HEK293 (cell line): ENCODE data around the gene ANAPC2.

Experiments
- CTCF ChIA-PET: fragments of 350-600 bp; formaldehyde crosslinking; extraction: SDS; loops from one replicate; lab custom pipeline; 2021; ENCODE audit warnings: antibody characterized with exemption; lab: Yijun Ruan, JAX
- POLR2A ChIA-PET: fragments of 300-600 bp; formaldehyde crosslinking; extraction: SDS; loops from one replicate; lab custom pipeline; 2020; ENCODE audit warnings: antibody characterized with exemption, inconsistent platforms; lab: Yijun Ruan, JAX
- H3K27ac ChIP-seq: fragments of 200-500 bp; sonication (Bioruptor generic); 2 replicates; pipeline ENCODE4 v1.5.1; 2014; ENCODE audit warnings: low read depth, low read length, control low read depth, inconsistent platforms; ENCODE audit errors: extremely low read depth
- H3K36me3 ChIP-seq, 2 experiments: fragments of 200-500 bp in 1 of 2; sonication (Bioruptor generic) in 1 of 2; 1 replicate in 1 of 2; 2 replicates in 1 of 2; pipeline ENCODE4 v1.5.1; 2014 to 2017; ENCODE audit warnings: inconsistent platforms in 2 of 2, low read length in 2 of 2; ENCODE audit not compliant: control insufficient read depth in 2 of 2, insufficient read depth in 1 of 2
- H3K4me1 ChIP-seq: fragments of 200-500 bp; sonication (Bioruptor generic); 2 replicates; pipeline ENCODE4 v1.5.1; 2014; ENCODE audit warnings: mild to moderate bottlenecking, low read length, inconsistent platforms; ENCODE audit not compliant: control insufficient read depth, insufficient read depth
- H3K4me3 ChIP-seq: 2 replicates; pipeline ENCODE4 v1.5.1; 2011; ENCODE audit warnings: low read depth, mild to moderate bottlenecking, control low read depth, low read length, moderate library complexity
- H3K9me3 ChIP-seq: fragments of 200-500 bp; sonication (Bioruptor generic); 2 replicates; pipeline ENCODE4 v1.5.1; 2014; ENCODE audit warnings: low read depth, low read length, inconsistent platforms; ENCODE audit not compliant: control insufficient read depth, insufficient read depth
- CTCF ChIP-seq: fragments of 450-650 bp; formaldehyde crosslinking; IDR thresholded peaks from 2 replicates; pipeline ENCODE4 v1.5.1; 2016; ENCODE audit warnings: missing biosample characterization, missing genetic modification characterization
- HOXD13 ChIP-seq: sonication (generic); formaldehyde crosslinking; IDR thresholded peaks from 2 replicates; pipeline ENCODE4 v1.8.0; 2022; ENCODE audit warnings: missing genetic modification reagents, borderline replicate concordance
- SALL2 ChIP-seq: fragments of 450-650 bp; formaldehyde crosslinking; IDR thresholded peaks from 2 replicates; pipeline ENCODE4 v1.5.0; 2017; ENCODE audit warnings: missing biosample characterization, mild to moderate bottlenecking, missing genetic modification characterization, borderline replicate concordance
- SCRT1 ChIP-seq: fragments of 450-650 bp; formaldehyde crosslinking; IDR thresholded peaks from 2 replicates; pipeline ENCODE4 v1.5.1; 2016; ENCODE audit warnings: missing biosample characterization, missing genetic modification characterization, borderline replicate concordance
- SCRT2 ChIP-seq: fragments of 450-650 bp; formaldehyde crosslinking; IDR thresholded peaks from 2 replicates; pipeline ENCODE4 v1.5.1; 2016; ENCODE audit warnings: missing biosample characterization, missing genetic modification characterization
- ZBTB20 ChIP-seq: fragments of 450-650 bp; formaldehyde crosslinking; IDR thresholded peaks from 2 replicates; pipeline ENCODE4 v1.5.1; 2016; ENCODE audit warnings: missing biosample characterization, missing genetic modification characterization
- ZBTB44 ChIP-seq: fragments of 450-650 bp; IDR thresholded peaks from 2 replicates; pipeline ENCODE4 v1.5.1; 2018; ENCODE audit warnings: missing biosample characterization, mild to moderate bottlenecking, missing genetic modification characterization
- ZEB2 ChIP-seq: fragments of 450-650 bp; formaldehyde crosslinking; IDR thresholded peaks from 2 replicates; pipeline ENCODE4 v1.5.1; 2016; ENCODE audit warnings: missing biosample characterization, missing genetic modification characterization
- ZFP41 ChIP-seq: fragments of 450-650 bp; formaldehyde crosslinking; IDR thresholded peaks from 2 replicates; pipeline ENCODE4 v1.5.1; 2016; ENCODE audit warnings: missing biosample characterization, missing genetic modification characterization, borderline replicate concordance
- ZNF266 ChIP-seq: fragments of 450-650 bp; formaldehyde crosslinking; IDR thresholded peaks from 2 replicates; pipeline ENCODE4 v1.5.1; 2016; ENCODE audit warnings: missing biosample characterization, missing genetic modification characterization, low read depth
- ZNF280C ChIP-seq: fragments of 450-650 bp; formaldehyde crosslinking; IDR thresholded peaks from 2 replicates; pipeline ENCODE4 v1.5.1; 2016; ENCODE audit warnings: missing biosample characterization, missing genetic modification characterization
- ZNF280D ChIP-seq: fragments of 450-650 bp; formaldehyde crosslinking; IDR thresholded peaks from 2 replicates; pipeline ENCODE4 v1.5.1; 2016; ENCODE audit warnings: missing biosample characterization, missing genetic modification characterization
- ZNF292 ChIP-seq: fragments of 450-650 bp; formaldehyde crosslinking; IDR thresholded peaks from 2 replicates; pipeline ENCODE4 v1.5.1; 2016; ENCODE audit warnings: low read depth, missing biosample characterization, missing genetic modification characterization, borderline replicate concordance
- ZNF311 ChIP-seq: fragments of 450-650 bp; formaldehyde crosslinking; IDR thresholded peaks from 2 replicates; pipeline ENCODE4 v1.5.1; 2017; ENCODE audit warnings: missing biosample characterization, missing genetic modification characterization, borderline replicate concordance
- ZNF488 ChIP-seq: fragments of 450-650 bp; formaldehyde crosslinking; IDR thresholded peaks from 2 replicates; pipeline ENCODE4 v1.5.1; 2016; ENCODE audit warnings: missing biosample characterization, missing genetic modification characterization
- ZNF600 ChIP-seq: fragments of 450-650 bp; formaldehyde crosslinking; IDR thresholded peaks from 2 replicates; pipeline ENCODE4 v1.5.1; 2016; ENCODE audit warnings: missing biosample characterization, missing genetic modification characterization
- ZNF629 ChIP-seq: fragments of 450-650 bp; formaldehyde crosslinking; IDR thresholded peaks from 2 replicates; pipeline ENCODE4 v1.5.1; 2017; ENCODE audit warnings: missing biosample characterization, missing genetic modification characterization
- ZNF664 ChIP-seq: fragments of 450-650 bp; formaldehyde crosslinking; IDR thresholded peaks from 2 replicates; pipeline ENCODE4 v1.5.1; 2016; ENCODE audit warnings: missing biosample characterization, missing genetic modification characterization
- ZNF768 ChIP-seq: fragments of 450-650 bp; formaldehyde crosslinking; IDR thresholded peaks from 2 replicates; pipeline ENCODE4 v1.5.1; 2018; ENCODE audit warnings: missing biosample characterization, mild to moderate bottlenecking, missing genetic modification characterization
- TF ChIP-seq, protein P1 (sequence below): fragments of 450-650 bp; formaldehyde crosslinking; IDR thresholded peaks from 2 replicates; pipeline ENCODE4 v1.5.1; 2016; ENCODE audit warnings: missing biosample characterization, missing genetic modification characterization

ANAPC2 gene

DNA sequence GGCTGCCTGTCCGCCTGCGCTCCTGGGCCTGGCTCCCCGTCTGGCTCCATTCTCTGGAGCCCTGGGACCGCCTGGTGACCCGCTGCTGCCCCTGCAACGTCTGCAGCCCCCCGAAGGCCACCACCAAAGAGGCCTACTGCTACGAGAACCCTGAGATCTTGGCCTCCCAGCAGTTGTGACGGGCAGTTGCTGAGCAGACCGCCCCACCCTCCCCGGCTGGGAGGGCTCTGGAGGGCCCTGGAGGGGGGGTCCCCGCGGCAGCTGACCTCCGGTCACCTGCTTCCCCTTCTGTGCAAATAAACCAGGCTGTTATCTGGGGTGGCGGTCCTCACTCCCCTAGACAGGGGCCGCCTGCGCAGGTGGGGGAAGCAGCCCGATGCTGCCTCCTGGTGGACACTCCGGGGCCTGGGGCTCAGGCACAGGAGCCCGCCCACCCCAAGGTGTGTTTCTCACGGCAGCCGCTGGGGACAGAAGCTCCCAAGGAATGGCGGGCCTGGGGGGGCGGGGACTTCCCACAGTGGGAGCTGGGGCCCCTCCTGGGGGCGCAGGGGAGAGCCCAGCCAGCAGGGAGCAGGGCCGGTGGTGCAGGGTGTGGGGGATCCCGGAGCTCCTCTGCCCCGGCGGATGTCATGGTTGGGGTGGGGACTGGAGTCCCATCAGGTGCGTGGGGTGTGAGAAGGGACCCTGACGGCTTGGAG lies 48.0 kb upstream of the ANAPC2 start (continued):
- TF ChIP-seq ZNF488 (no peak), ZBTB20 (tag by site-specific recombination) (peak; percentile 35; the same call in 1 of the 2 replicates), ZEB2 (peak; percentile 55; the same call in 1 of the 2 replicates), ZNF280C (tag by site-specific recombination) (no peak), SALL2 (no peak), ZNF266 (no peak), ZNF768 (no peak), ZNF629 (tag by site-specific recombination) (0 out of 2 replicates have a peak, but pooled peaks have one; percentile 24), ZNF280D (tag by site-specific recombination) (no peak), HOXD13 (no peak)

DNA sequence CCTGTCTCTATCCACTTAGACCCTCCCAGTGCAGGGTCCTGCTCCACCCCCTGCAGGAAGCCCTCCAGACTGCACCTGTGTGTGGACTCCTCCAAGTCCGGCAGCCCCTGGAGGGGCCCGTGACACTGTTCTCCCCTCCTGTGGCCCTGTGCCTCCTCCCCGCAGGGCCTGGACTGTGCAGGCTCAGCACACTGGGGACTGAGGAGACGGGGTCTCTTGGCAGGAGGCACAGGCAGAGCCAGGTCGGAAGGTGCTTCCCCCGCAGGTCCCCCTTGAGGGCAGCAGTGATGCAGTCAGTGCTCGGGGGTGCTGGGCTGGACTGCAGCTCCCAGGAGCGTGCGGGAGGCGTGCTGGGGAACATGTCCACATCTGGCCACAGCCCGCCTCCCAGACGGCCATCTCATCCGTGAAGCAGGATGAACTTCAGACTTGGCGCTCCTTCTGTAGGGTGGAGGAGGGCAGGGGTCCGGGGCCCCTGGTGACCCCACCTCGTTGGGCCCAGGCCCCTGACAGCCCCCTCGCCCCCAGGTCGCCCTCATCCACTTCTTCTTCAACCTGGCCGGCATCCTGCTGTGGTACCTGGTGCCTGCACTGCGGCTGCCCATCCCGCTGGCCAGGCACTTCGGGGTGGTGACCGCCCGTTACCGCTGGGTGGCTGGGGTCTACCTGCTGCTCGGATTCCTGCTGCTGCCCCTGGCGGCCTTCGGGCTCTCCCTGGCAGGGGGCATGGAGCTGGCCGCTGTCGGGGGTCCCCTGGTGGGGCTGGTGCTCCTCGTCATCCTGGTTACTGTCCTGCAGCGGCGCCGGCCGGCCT lies 47.3 kb upstream of the ANAPC2 start:
- Histone ChIP-seq H3K36me3 (peaks cover 0 to 7% of the 10 kb centered on the region in 2 experiments; a peak in 1 of 3 replicates), H3K9me3 (no peaks in the 10 kb centered on the region), H3K27ac (no peak overlapping the region), H3K4me3 (no peak overlapping the region), H3K4me1 (peaks cover 3% of the 10 kb centered on the region; the same call in 1 of the 2 replicates)
- ChIA-PET CTCF (interaction anchor here (0.5 to 3.4 kb wide), 33 partner anchors 8 to 458 kb away, joined by 3 to 45 read pairs (median 6); partner anchors contain the start of genes ANAPC2, CYSRT1, LRRC26 and NELFB), POLR2A (interaction anchor here (0.7 to 11.5 kb wide), 9 partner anchors 9 to 189 kb away, joined by 3 to 336 read pairs (median 10); partner anchors contain the start of genes CYSRT1, NELFB, RNF208 and RNF224)
- TF ChIP-seq ZNF311 (no peak), CTCF (tag by site-specific recombination) (peak; percentile 60), SCRT2 (tag by site-specific recombination) (no peak), ZFP41 (tag by site-specific recombination) (no peak), ZBTB44 (tag by site-specific recombination) (no peak), ZNF292 (tag by site-specific recombination) (no peak), SCRT1 (tag by site-specific recombination) (no peak), ZNF600 (tag by site-specific recombination) (peak; percentile 80), ZNF664 (tag by site-specific recombination) (no peak)
- TF ChIP-seq, protein P1, sequence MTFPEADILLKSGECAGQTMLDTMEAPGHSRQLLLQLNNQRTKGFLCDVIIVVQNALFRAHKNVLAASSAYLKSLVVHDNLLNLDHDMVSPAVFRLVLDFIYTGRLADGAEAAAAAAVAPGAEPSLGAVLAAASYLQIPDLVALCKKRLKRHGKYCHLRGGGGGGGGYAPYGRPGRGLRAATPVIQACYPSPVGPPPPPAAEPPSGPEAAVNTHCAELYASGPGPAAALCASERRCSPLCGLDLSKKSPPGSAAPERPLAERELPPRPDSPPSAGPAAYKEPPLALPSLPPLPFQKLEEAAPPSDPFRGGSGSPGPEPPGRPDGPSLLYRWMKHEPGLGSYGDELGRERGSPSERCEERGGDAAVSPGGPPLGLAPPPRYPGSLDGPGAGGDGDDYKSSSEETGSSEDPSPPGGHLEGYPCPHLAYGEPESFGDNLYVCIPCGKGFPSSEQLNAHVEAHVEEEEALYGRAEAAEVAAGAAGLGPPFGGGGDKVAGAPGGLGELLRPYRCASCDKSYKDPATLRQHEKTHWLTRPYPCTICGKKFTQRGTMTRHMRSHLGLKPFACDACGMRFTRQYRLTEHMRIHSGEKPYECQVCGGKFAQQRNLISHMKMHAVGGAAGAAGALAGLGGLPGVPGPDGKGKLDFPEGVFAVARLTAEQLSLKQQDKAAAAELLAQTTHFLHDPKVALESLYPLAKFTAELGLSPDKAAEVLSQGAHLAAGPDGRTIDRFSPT (tag by site-specific recombination) = 0 out of 2 replicates have a peak, but pooled peaks have one; percentile 36
